Heart left ventricle (tissue), 13 donors: ENCODE data around the gene NFIC.

Experiments used
- POLR2A ChIP-seq, 2 donors: fragments of 450-650 bp; IDR thresholded peaks; one replicate each; pipeline ENCODE4 v1.6.1; 2017; ENCODE audit warnings: antibody characterized with exemption in 2 of 2, mild to moderate bottlenecking in 2 of 2, moderate library complexity in 2 of 2
- TF ChIP-seq, protein P1 (sequence below), 12 donors: fragments of 200-600 bp; sonication (generic) in 4 of 12; IDR thresholded peaks; one replicate each; pipeline versions ENCODE4 v1.5.0 to v1.8.0; 2018 to 2022; ENCODE audit warnings: antibody characterized with exemption in 12 of 12, mild to moderate bottlenecking in 5 of 12
- donor health status: ischemic (EF 13 %, LVEDD 7.1; RV severe dilation, severe dysfunction).
- donor health status: DM: no; HTN: yes; CAD: no.
- donor health status: DM: no; HTN: no; CAD: no.
- donor health status: ischemic (EF 25% LVEDD 6.9; RV normal size, moderate dysfunction).
- donor health status: ischemic (EF 25% LVEDD 5.7; RV mildly dilated, moderate dysfunction).
- donor health status: ischemic (EF 35%, LVEDD 5.7; RV mildly dilated, moderate dysfunction).
- donor health status: nonischemic (EF 11% LVEDD 7.7; RV severe dilation, severe dysfunction).
- donor health status: DM: yes; HTN: yes; CAD: no.
- donor health status: PGD.
- donor health status: ischemic (EF 29% LVEDD 5.4; RV normal size, mild dysfunction).
- donor health status: nonischemic (EF 23%, LVEDD 6.1; RV moderate dilation, normal function).

DNA sequence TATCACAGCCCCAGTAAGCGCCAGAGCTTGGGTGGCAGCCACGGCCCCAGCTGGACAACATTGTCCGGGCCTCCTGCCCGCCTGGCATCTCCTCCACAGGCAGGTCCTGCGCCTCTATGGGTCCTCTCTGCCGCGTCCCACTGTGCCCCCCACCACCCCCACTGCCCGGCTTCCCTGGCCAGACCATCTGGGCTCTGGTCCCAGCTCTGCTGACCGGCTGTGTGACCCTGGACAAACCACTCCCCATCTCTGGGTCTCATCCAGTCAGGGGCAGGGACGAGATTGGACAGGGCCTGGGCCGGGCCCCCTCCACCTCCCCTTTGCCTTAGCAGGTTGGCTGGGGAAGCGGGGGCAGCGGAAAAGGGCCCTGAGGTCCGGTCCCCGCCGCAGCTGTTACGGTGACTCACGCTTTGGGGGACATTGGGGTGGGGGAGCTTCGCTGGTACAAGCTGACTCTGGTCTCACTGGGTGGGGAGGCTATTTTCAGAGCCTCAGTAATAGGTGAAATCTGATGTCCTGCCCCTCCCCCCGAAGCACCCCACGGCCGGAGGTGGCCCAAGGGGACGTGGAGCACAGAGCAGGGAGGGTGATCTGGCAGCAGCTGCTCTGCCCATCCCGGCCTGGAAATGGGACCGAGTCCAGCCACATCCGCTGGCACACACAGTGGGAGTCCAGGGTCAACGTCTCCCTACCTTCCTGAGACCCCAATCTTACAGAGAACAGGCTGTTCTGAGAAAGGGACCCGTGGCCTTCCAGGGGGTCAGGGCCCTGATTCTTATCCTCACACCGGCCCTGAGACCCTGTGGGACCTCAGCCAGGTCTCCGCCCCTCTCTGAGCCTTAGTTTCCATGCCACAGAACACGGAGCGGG, 9.1 kb downstream of the NFIC start:
- TF ChIP-seq, protein P1, sequence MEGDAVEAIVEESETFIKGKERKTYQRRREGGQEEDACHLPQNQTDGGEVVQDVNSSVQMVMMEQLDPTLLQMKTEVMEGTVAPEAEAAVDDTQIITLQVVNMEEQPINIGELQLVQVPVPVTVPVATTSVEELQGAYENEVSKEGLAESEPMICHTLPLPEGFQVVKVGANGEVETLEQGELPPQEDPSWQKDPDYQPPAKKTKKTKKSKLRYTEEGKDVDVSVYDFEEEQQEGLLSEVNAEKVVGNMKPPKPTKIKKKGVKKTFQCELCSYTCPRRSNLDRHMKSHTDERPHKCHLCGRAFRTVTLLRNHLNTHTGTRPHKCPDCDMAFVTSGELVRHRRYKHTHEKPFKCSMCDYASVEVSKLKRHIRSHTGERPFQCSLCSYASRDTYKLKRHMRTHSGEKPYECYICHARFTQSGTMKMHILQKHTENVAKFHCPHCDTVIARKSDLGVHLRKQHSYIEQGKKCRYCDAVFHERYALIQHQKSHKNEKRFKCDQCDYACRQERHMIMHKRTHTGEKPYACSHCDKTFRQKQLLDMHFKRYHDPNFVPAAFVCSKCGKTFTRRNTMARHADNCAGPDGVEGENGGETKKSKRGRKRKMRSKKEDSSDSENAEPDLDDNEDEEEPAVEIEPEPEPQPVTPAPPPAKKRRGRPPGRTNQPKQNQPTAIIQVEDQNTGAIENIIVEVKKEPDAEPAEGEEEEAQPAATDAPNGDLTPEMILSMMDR (IDR thresholded peaks at IDR 0.05) = no peak
- TF ChIP-seq POLR2A (IDR thresholded peaks at IDR 0.05) = no peak
